CD4-positive, alpha-beta T cell treated with Interleukin-15 for 1 hour (primary cell): Measurements from ENCODE around the gene RGL3.
"Not testable (repeated sequence)": the region's sequence is repeated elsewhere in the genome, so short reads cannot be mapped to it uniquely, and the experiment has no call there.

Experiments used
- DNase-seq: peaks from one replicate; pipeline ENCODE4 v3.0.0-alpha.2; 2020

The RGL3 gene

GRCh38 chr19:11379269-11379845 lies 39.8 kb downstream of the RGL3 start:
- not testable (repeated sequence) for DNase-seq

GRCh38 chr19:11378319-11379189 lies 40.6 kb downstream of the RGL3 start:
- peak; percentile 35 for DNase-seq

GRCh38 chr19:11377756-11378155 lies 41.4 kb downstream of the RGL3 start:
- DNase-seq = no peak

- no peak for DNase-seq
Observed at GRCh38 chr19:11377237-11377636, 41.9 kb downstream of the RGL3 start.

GRCh38 chr19:11375143-11375948 lies 43.8 kb downstream of the RGL3 start:
- peak; percentile 78 for DNase-seq

- DNase-seq = peak; percentile 100
Observed at GRCh38 chr19:11374433-11375142, 44.5 kb downstream of the RGL3 start, which contains the start of gene SWSAP1. Gene SWSAP1 (plus strand): TSS chr19:11374666. CDS start chr19:11374681, 15 bp downstream.

- no peak for DNase-seq
Observed at GRCh38 chr19:11373885-11374432, 45.2 kb downstream of the RGL3 start.

GRCh38 chr19:11373166-11373884 lies 45.8 kb downstream of the RGL3 start:
- no peak for DNase-seq

- DNase-seq = no peak
Observed at GRCh38 chr19:11370744-11371143, 48.4 kb downstream of the RGL3 start.

- DNase-seq = no peak
Observed at GRCh38 chr19:11367528-11367927, 51.6 kb downstream of the RGL3 start.

GRCh38 chr19:11365557-11366117 lies 53.5 kb downstream of the RGL3 start:
- no peak for DNase-seq

- DNase-seq = no peak
Observed at GRCh38 chr19:11364935-11365334, 54.2 kb downstream of the RGL3 start.

- DNase-seq = no peak
Observed at GRCh38 chr19:11364296-11364904, 54.7 kb downstream of the RGL3 start.

GRCh38 chr19:11363881-11364280 lies 55.2 kb downstream of the RGL3 start:
- DNase-seq = no peak

GRCh38 chr19:11361771-11362731 lies 57.1 kb downstream of the RGL3 start:
- DNase-seq = no peak

- peak; percentile 23 for DNase-seq
Observed at GRCh38 chr19:11361037-11361770, 57.9 kb downstream of the RGL3 start.

- no peak for DNase-seq
Observed at GRCh38 chr19:11359421-11359820, 59.7 kb downstream of the RGL3 start.

GRCh38 chr19:11356676-11357550 lies 62.2 kb downstream of the RGL3 start:
- DNase-seq = no peak
